Caco-2 (cell line): ENCODE measurements around the gene VWA8. TPM values are rescaled to one million over a fixed set of nuclear protein-coding genes. Genes with fewer than 3 reads are reported as not detected.

Experiments used
- BruUV-seq: library from RNA; stranded (reverse); fragments of 400-500 nt; replicated peaks from 2 replicates; lab custom pipeline; 2021; lab: Mats Ljungman, UMichigan
- CTCF ChIA-PET: fragments of 300-600 bp; sonication (Branson Sonifier 250); formaldehyde crosslinking; loops from one replicate; lab custom pipeline; 2022; ENCODE audit warnings: antibody characterized with exemption; lab: Charles Lee
- POLR2A ChIA-PET: fragments of 300-600 bp; sonication (Branson Sonifier 250); formaldehyde crosslinking; loops from one replicate; lab custom pipeline; 2022; ENCODE audit warnings: antibody characterized with exemption; lab: Charles Lee
- DNase-seq, 2 experiments: peaks; one replicate each; pipeline versions ENCODE4 v3.0.0 to v3.0.0-alpha.2; 2020 to 2022
- H3K27me3 ChIP-seq: replicated peaks from 2 replicates; pipeline ENCODE4 v1.6.0; 2011; ENCODE audit warnings: low read length; ENCODE audit not compliant: control insufficient read depth, insufficient read depth
- H3K36me3 ChIP-seq: 2 replicates; pipeline ENCODE4 v1.5.1; 2011; ENCODE audit warnings: low read length; ENCODE audit not compliant: control insufficient read depth, insufficient read depth
- H3K4me1 ChIP-seq: fragments of 250-450 bp; sonication (Bioruptor Pico); 2 replicates; pipeline ENCODE4 v1.5.1; 2020; ENCODE audit warnings: mild to moderate bottlenecking
- H3K4me3 ChIP-seq: 2 replicates; pipeline ENCODE4 v1.5.1; 2011; ENCODE audit warnings: low read depth, mild to moderate bottlenecking, control low read depth, low read length
- H3K9me3 ChIP-seq: fragments of 250-450 bp; sonication (Bioruptor Pico); 2 replicates; pipeline ENCODE4 v1.5.1; 2020; ENCODE audit warnings: mild to moderate bottlenecking, moderate library complexity
- H3K27ac Mint-ChIP-seq: one replicate; pipeline ENCODE4 v1.8.0; 2022; ENCODE audit warnings: mixed read lengths; ENCODE audit not compliant: unreplicated experiment
- H3K27me3 Mint-ChIP-seq: one replicate; pipeline ENCODE4 v1.8.0; 2022; ENCODE audit warnings: mixed read lengths; ENCODE audit not compliant: insufficient read depth, unreplicated experiment
- H3K36me3 Mint-ChIP-seq: one replicate; pipeline ENCODE4 v1.8.0; 2022; ENCODE audit warnings: mild to moderate bottlenecking, mixed read lengths; ENCODE audit not compliant: insufficient read depth, unreplicated experiment
- H3K4me1 Mint-ChIP-seq: one replicate; pipeline ENCODE4 v1.8.0; 2022; ENCODE audit warnings: low read depth, mixed read lengths; ENCODE audit not compliant: unreplicated experiment
- H3K4me3 Mint-ChIP-seq: one replicate; pipeline ENCODE4 v1.8.0; 2022; ENCODE audit warnings: mild to moderate bottlenecking, moderate library complexity, mixed read lengths; ENCODE audit not compliant: unreplicated experiment
- H3K9me3 Mint-ChIP-seq: one replicate; pipeline ENCODE4 v1.8.0; 2022; ENCODE audit warnings: mixed read lengths; ENCODE audit not compliant: unreplicated experiment
- CTCF ChIP-seq, 2 experiments: fragments of 200-600 bp in 1 of 2; IDR thresholded peaks; 1 replicate in 1 of 2; 2 replicates in 1 of 2; pipeline versions ENCODE4 v1.5.1 to v1.8.0; 2011 to 2022; ENCODE audit warnings: antibody characterized with exemption in 1 of 2, control low read depth in 1 of 2, inconsistent platforms in 1 of 2, low read depth in 1 of 2, low read length in 1 of 2, mild to moderate bottlenecking in 1 of 2, moderate library complexity in 1 of 2; ENCODE audit not compliant: insufficient read depth in 1 of 2, severe bottlenecking in 1 of 2, unreplicated experiment in 1 of 2
- intact Hi-C: fragments of 100-400 bp; cut with micrococcal nuclease; formaldehyde crosslinking; loops from one replicate; pipeline ENCODE4 v1.10.0; 2022; ENCODE audit not compliant: unreplicated experiment
- total RNA-seq: library from RNA; stranded (reverse); gene quantifications from 2 replicates; pipeline ENCODE4 v1.2.3, GENCODE V29; 2022

The VWA8 gene
- total RNA-seq, 1 experiment from 2014 or later: 20.7 TPM

- CTCF ChIA-PET: no interaction called here
- TF ChIP-seq CTCF (IDR thresholded peaks at IDR 0.05; ENCODE audit: insufficient read depth in 1 of 2, low read depth in 1 of 2, low read length in 1 of 2, severe bottlenecking in 1 of 2, unreplicated experiment in 1 of 2): no peak
- no peaks in the 10 kb centered on the region for H3K27me3 Mint-ChIP-seq
- H3K36me3 ChIP-seq: no peaks in the 10 kb centered on the region
- intact Hi-C loops: no loop called here
- H3K9me3 Mint-ChIP-seq: no peaks in the 10 kb centered on the region
- no peak for DNase-seq
- H3K27ac Mint-ChIP-seq: no peak overlapping the region
- H3K4me1 Mint-ChIP-seq: peaks cover 6% of the 10 kb centered on the region
- H3K4me3 Mint-ChIP-seq: no peak overlapping the region
- H3K4me1 ChIP-seq: no peaks in the 10 kb centered on the region
- POLR2A ChIA-PET: no interaction called here
- H3K9me3 ChIP-seq: no peaks in the 10 kb centered on the region
- BruUV-seq: no TSS peak
- H3K4me3 ChIP-seq: no peak overlapping the region
- H3K36me3 Mint-ChIP-seq: no peaks in the 10 kb centered on the region
- H3K27me3 ChIP-seq: no peaks in the 10 kb centered on the region
Measured at GRCh38 chr13:41825691-41826090, 135.2 kb downstream of the VWA8 start.

- no TSS peak for BruUV-seq
- CTCF ChIA-PET: no interaction called here
Measured at GRCh38 chr13:41823476-41823875, 137.4 kb downstream of the VWA8 start.

GRCh38 chr13:41822560-41822959 lies 138.3 kb downstream of the VWA8 start:
- ChIA-PET CTCF (no interaction called here), POLR2A (no interaction called here)
- Mint-ChIP-seq H3K36me3 (no peaks in the 10 kb centered on the region), H3K9me3 (no peaks in the 10 kb centered on the region), H3K4me3 (no peak overlapping the region), H3K27me3 (no peaks in the 10 kb centered on the region), H3K4me1 (peaks cover under 1% of the 10 kb centered on the region), H3K27ac (no peak overlapping the region)
- Histone ChIP-seq H3K27me3 (no peaks in the 10 kb centered on the region), H3K36me3 (no peaks in the 10 kb centered on the region), H3K4me3 (no peak overlapping the region), H3K4me1 (no peaks in the 10 kb centered on the region), H3K9me3 (no peaks in the 10 kb centered on the region)
- no peak for DNase-seq
- BruUV-seq: no TSS peak
- no peak for TF ChIP-seq CTCF (IDR thresholded peaks at IDR 0.05; ENCODE audit: insufficient read depth in 1 of 2, low read depth in 1 of 2, low read length in 1 of 2, severe bottlenecking in 1 of 2, unreplicated experiment in 1 of 2)
- intact Hi-C loops: no loop called here

More at GRCh38 chr13:41823476-41823875, 137.4 kb downstream of the VWA8 start:
- Histone ChIP-seq H3K36me3 (no peaks in the 10 kb centered on the region), H3K9me3 (no peaks in the 10 kb centered on the region), H3K4me3 (no peak overlapping the region), H3K4me1 (no peaks in the 10 kb centered on the region), H3K27me3 (no peaks in the 10 kb centered on the region)
- no peak for TF ChIP-seq CTCF (IDR thresholded peaks at IDR 0.05; ENCODE audit: insufficient read depth in 1 of 2, low read depth in 1 of 2, low read length in 1 of 2, severe bottlenecking in 1 of 2, unreplicated experiment in 1 of 2)
- Mint-ChIP-seq H3K27me3 (no peaks in the 10 kb centered on the region), H3K36me3 (no peaks in the 10 kb centered on the region), H3K9me3 (no peaks in the 10 kb centered on the region), H3K4me3 (no peak overlapping the region), H3K27ac (no peak overlapping the region), H3K4me1 (peaks cover 6% of the 10 kb centered on the region)
- POLR2A ChIA-PET: no interaction called here
- intact Hi-C loops: no loop called here
- DNase-seq: no peak
